HG02642 (cell line): ENCODE measurements around the gene ELMO1.

Experiments used
- ATAC-seq: cut with Tn5 transposase; IDR thresholded peaks from one replicate; pipeline ENCODE4 v1.9.1; 2021; ENCODE audit warnings: mild to moderate bottlenecking; ENCODE audit not compliant: unreplicated experiment, poor library complexity

The ELMO1 gene

GRCh38 chr7:36847946-36848345 is 600.7 kb downstream of the ELMO1 start:
- no peak for ATAC-seq

GRCh38 chr7:36844374-36844773 is 604.3 kb downstream of the ELMO1 start:
- no peak for ATAC-seq

GRCh38 chr7:36840904-36841303 is 607.8 kb downstream of the ELMO1 start:
- ATAC-seq = no peak

GRCh38 chr7:36838616-36839225 is 609.9 kb downstream of the ELMO1 start:
- ATAC-seq = no peak

- no peak for ATAC-seq
These were observed 617.6 kb downstream of the ELMO1 start for GRCh38 chr7:36831049-36831448.

- no peak for ATAC-seq
These were observed 620.6 kb downstream of the ELMO1 start for GRCh38 chr7:36827726-36828703.

GRCh38 chr7:36825501-36825900 is 623.2 kb downstream of the ELMO1 start:
- ATAC-seq = no peak

- ATAC-seq = no peak
These were observed 625.3 kb downstream of the ELMO1 start for GRCh38 chr7:36823353-36823752.

- ATAC-seq = no peak
These were observed 627.0 kb downstream of the ELMO1 start for GRCh38 chr7:36821617-36822016.

- no peak for ATAC-seq
These were observed 628.0 kb downstream of the ELMO1 start for GRCh38 chr7:36820527-36821170.

- no peak for ATAC-seq
These were observed 629.0 kb downstream of the ELMO1 start for GRCh38 chr7:36819639-36820038.

GRCh38 chr7:36814311-36814710 is 634.4 kb downstream of the ELMO1 start:
- ATAC-seq = no peak

GRCh38 chr7:36811807-36812206 is 636.9 kb downstream of the ELMO1 start:
- ATAC-seq = no peak

- ATAC-seq = no peak
These were observed 638.2 kb downstream of the ELMO1 start for GRCh38 chr7:36810489-36810888.

- ATAC-seq = no peak
These were observed 638.6 kb downstream of the ELMO1 start for GRCh38 chr7:36810032-36810431.

- no peak for ATAC-seq
These were observed 639.2 kb downstream of the ELMO1 start for GRCh38 chr7:36809510-36809909.

- ATAC-seq = no peak
These were observed 639.6 kb downstream of the ELMO1 start for GRCh38 chr7:36809086-36809485.

- no peak for ATAC-seq
These were observed 641.8 kb downstream of the ELMO1 start for GRCh38 chr7:36806891-36807290.
